SKM-1 (cell line): ENCODE data around the gene MRM2.

Source experiments
- DNase-seq: peaks from one replicate; lab custom pipeline; 2025; ENCODE audit not compliant: unreplicated experiment; lab: John Stamatoyannopoulos, UW

Gene MRM2

GRCh38 chr7:2241580-2242540, at the start of gene MRM2, which contains the start of gene NUDT1:
MRM2 (minus strand) TSS chr7:2242205; CDS start chr7:2242169, 36 bp downstream.
NUDT1 (plus strand) TSS chr7:2242226; CDS start chr7:2244575, 2,349 bp downstream.
- peak; percentile 37 for DNase-seq

GRCh38 chr7:2290877-2291276, 48.9 kb upstream of the MRM2 start:
- DNase-seq: no peak

GRCh38 chr7:2289621-2290020, 47.6 kb upstream of the MRM2 start:
- no peak for DNase-seq

GRCh38 chr7:2289111-2289586, 47.1 kb upstream of the MRM2 start:
- no peak for DNase-seq

GRCh38 chr7:2288503-2288902, 46.5 kb upstream of the MRM2 start:
- DNase-seq: no peak

GRCh38 chr7:2287745-2288144, 45.7 kb upstream of the MRM2 start:
- DNase-seq: no peak

GRCh38 chr7:2283074-2283473, 41.1 kb upstream of the MRM2 start:
- no peak for DNase-seq

GRCh38 chr7:2282185-2282751, 40.3 kb upstream of the MRM2 start:
- DNase-seq: no peak

- DNase-seq: no peak
These were observed 39.5 kb upstream of the MRM2 start for GRCh38 chr7:2281541-2281940.

GRCh38 chr7:2280424-2280823, 38.4 kb upstream of the MRM2 start:
- DNase-seq: no peak

GRCh38 chr7:2279896-2280295, 37.9 kb upstream of the MRM2 start:
- no peak for DNase-seq

- no peak for DNase-seq
These were observed 36.0 kb upstream of the MRM2 start for GRCh38 chr7:2278026-2278425.

GRCh38 chr7:2276107-2276506, 34.1 kb upstream of the MRM2 start:
- DNase-seq: no peak

GRCh38 chr7:2275101-2275500, 33.1 kb upstream of the MRM2 start:
- no peak for DNase-seq

- no peak for DNase-seq
These were observed 32.7 kb upstream of the MRM2 start for GRCh38 chr7:2274666-2275065.

- no peak for DNase-seq
These were observed 31.9 kb upstream of the MRM2 start for GRCh38 chr7:2273866-2274265.

GRCh38 chr7:2272031-2272430, 30.0 kb upstream of the MRM2 start:
- DNase-seq: no peak

- DNase-seq: no peak
These were observed 29.4 kb upstream of the MRM2 start for GRCh38 chr7:2271273-2272026.

GRCh38 chr7:2270495-2270894, 28.5 kb upstream of the MRM2 start:
- no peak for DNase-seq

GRCh38 chr7:2269991-2270460, 28.0 kb upstream of the MRM2 start:
- no peak for DNase-seq
